ENCODE data around the gene CFAP299.
A peak's percentile ranks its signal among the peaks of the same experiment; 100 is the strongest.
"Not testable (repeated sequence)": the region's sequence is repeated elsewhere in the genome, so short reads cannot be mapped to it uniquely, and the experiment has no call there.

Gene CFAP299

DNA sequence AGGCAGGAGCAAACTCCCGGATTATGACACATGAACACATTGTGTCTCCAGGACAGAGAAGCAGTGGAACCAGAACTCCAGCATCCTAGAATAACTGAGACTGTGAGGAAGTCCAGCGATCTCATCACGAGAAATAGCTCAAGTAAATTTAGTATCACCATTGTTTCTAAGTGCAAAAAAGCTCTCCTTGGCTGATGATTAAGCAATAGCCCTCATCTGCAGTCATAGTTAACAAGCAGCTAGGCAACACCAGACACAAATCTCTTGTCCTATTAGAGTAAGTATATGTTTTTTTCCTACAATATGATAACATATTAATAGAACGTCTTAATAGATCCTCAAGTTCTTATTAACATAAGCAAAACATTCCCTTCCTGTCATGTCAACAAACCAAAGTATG, 2.4 kb upstream of the CFAP299 start:
- DNase-seq: no peak

GRCh38 chr4:80334568-80334967, 962 bp upstream of the CFAP299 start:
- no peak for DNase-seq

DNA sequence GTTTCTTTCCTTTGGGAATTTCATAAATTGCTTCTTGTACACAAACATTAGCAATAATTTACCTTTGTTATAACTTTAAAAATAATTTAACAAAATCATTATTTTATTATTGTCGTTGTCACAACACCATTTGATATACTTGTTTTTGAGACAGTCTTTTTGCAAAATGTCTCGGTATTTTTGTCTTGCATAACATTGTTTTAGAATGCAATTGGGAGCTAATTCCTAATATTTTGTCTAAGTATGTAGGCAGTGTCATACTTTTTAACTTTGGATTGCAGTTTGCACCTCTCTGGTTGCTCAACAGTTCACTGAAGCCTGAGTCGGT, 340 bp upstream of the CFAP299 start:
- no peak for DNase-seq

- DNase-seq: no peak
Observed at GRCh38 chr4:80336582-80336981, 1.1 kb downstream of the CFAP299 start.

- DNase-seq: no peak
Observed at GRCh38 chr4:80340036-80340435, 4.5 kb downstream of the CFAP299 start.

DNA sequence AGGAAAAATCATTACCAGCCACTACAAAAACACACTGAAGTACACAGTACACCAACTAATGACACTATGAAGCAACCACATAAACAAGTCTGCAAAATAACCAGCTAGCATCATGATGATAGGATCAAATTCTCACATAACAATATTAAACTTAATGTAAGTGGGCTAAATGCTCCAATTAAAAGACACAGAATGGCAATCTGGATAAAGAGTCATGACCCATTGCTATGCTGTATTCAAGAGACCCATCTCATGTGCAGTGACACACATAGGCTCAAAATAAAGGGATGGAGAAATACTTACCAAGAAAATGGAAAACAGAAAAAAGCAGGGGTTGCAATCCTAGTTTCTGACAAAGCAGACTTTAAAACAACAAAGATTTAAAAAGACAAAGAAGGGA, 7.2 kb downstream of the CFAP299 start:
- not testable (repeated sequence) for DNase-seq

DNA sequence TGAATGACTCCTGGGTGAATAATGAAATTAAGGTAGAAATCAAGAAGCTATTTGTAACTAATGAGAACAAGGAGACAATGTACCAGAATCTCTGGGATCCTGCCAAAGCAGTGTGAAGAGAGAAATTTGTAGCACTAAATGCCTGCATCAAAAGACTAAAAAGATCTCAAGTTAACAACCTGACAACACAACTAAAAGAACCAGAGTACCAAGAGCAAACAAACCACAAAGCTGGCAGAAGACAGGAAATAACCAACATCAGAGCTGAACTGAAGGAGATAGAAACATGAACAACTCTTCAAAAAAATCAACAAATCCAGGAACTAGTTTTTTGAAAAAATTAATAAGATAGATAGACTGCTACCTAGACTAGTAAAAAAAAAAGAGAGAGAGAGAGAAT, 8.4 kb downstream of the CFAP299 start:
- no peak for DNase-seq

GRCh38 chr4:80360084-80360483, 24.6 kb downstream of the CFAP299 start:
- DNase-seq: no peak

GRCh38 chr4:80360900-80361299, 25.4 kb downstream of the CFAP299 start:
- no peak for DNase-seq

GRCh38 chr4:80361329-80361900, 25.9 kb downstream of the CFAP299 start:
- no peak for DNase-seq

DNA sequence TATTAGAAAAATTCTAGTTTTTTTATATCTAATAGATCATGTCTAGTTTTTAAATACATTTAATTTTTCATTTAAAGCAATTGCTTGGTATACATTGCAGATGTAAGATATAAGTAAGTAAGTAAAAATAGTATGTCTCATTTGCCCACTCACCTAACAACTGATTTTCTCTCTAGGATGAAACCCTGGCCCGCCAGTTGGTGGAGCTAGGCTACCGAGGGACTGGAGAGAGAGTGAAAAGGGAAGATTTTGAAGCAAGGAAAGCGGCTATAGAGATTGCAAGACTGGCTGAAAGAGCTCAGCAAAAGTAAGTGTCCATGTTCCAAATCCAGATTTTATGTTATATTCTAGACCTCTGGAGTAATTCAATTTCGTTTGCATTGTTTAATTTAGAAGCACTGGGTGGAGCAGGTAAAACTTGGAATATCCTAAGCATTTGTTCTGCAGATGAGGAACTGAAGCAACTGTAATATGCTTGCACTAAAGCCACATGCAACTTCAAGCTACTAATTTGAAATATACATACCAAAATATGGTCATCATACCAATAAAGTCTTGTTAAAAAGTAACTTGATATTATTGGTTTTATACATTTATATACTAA, 27.1 kb downstream of the CFAP299 start:
- DNase-seq: peak; percentile 32

- peak; percentile 57 for DNase-seq
Observed at GRCh38 chr4:80365928-80366327, 30.4 kb downstream of the CFAP299 start.

DNA sequence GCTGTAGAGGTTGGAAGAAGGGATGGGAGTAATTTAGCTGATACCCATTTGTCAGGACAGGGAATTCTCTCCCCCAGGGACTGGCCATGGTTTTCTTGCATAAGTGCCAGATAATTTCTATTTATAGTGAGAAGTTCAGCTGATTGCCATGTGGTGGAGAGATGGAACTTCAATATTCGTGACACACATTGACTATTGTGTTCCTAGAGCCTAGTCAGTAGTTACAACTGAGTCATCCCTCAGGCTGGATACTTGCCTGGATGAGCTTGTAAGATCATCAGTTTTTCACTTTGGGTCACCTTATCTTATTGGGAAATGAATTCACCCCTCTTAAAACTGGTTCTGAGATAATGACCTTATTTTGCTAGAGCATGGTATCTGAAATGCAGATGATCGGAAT, 32.2 kb downstream of the CFAP299 start:
- no peak for DNase-seq

DNA sequence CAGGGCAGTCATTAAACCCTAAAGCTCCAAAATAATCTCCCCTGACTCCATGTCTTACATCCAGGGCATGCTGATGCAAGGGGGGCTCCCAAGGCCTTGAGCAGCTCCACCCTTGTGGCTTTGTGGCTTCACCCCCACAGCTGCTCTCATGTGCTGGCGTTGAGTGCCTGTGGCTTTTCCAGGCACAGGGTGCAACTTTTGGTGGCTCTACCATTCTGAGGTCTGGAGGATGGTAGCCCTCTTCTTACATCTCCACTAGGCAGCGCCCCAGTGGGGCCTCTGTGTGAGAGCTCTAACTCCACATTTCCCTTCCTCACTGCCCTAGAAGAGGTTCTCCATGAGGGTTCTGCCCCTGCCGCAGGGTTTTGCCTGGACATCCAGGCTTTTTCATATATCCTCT, 35.1 kb downstream of the CFAP299 start:
- DNase-seq: no peak

- no peak for DNase-seq
Observed at GRCh38 chr4:80371046-80371445, 35.5 kb downstream of the CFAP299 start.

DNA sequence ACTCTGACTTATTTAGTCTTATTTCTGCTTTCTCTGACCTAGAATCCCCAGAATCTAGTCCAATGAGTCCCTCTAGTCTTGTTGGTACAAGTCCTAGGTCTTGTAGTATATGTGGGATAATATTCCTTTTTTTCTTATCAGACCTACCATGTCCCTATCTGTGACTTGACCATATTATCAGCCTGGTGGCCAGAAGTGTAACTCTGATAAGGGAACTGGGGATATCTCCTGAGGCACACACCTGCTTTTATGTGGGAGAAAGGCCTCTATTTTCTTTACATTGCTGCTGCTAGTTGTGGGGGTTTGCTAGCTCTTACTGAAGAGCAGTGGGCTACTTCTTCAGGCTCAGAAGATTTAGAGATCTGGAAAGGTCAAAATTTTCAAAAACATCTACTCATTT, 38.6 kb downstream of the CFAP299 start:
- no peak for DNase-seq

DNA sequence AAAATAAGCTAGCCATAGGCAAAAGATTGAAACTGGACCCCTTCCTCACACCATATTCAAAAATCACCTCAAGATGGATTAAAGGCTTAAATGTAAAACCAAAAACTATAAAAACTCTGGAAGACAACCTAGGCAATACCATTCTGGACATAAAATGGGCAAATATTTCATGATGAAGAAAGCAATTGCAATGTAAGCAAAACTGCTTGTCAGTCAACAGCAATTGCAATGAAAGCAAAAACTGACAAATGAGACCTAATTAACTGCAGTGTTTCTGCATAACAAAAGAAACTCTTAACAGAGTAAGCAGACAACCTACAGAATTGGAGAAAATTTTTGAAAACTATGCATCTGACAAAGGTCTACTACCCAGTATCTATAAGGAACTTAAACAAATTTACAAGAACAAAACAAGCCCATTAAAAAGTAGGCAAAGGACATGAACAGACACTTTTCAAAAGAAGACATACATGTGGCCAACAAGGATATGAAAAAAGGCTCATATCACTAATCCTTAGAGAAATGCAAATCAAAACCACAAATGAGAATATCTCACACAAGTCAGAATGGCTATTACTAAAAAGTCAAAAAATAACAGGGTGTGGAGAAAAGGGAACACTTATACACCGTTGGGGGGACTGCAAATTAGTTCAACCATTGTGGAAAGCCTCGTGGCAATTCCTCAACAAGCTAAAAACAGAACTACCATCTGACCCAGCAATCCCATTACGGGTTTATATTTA, 46.7 kb downstream of the CFAP299 start:
- no peak for DNase-seq

DNA sequence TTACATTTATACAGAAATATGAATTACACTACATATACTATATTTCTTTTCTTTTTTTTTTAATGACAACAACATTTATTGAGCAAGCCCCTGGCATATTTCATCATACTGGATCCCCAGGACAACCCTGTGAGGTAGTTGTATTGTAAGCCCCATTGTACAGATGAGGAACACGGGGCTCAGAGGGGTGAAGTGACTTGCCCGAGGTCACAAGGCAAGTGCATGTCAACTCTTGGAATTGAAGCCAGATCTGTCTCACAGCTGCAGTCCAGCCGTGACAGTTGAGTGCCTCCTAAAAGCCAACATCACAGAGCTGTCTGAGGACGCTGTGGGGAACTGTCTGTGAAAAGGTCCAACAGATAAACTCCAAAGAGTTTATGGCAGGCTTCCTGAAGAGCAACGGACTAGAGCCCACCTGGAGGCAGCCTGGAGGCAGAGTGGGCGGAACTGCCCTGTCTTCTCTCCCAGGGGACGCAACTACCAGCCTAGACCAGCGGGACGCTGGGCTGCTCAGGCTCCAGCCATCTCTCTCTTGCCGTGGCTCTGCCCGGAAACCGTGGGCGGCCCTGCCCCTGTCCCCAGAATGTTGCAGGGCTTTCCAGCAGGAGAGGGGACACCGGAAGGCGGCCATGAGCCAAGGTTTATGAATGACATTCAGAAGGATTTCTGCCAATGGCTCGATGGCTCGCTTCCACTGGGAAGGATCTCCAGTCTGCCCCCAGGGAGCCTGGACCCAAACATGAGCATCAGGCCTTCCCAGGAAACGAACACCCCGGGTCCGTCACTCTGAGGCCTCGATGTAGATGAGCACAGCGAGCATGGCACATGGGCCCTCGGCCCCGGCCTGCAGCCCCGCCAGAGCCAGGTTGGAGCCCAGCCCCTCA, 50.1 kb downstream of the CFAP299 start:
- DNase-seq: no peak

GRCh38 chr4:80386281-80386886, 50.9 kb downstream of the CFAP299 start:
- no peak for DNase-seq

GRCh38 chr4:80387390-80388283, 52.1 kb downstream of the CFAP299 start:
- DNase-seq: no peak

GRCh38 chr4:80388284-80388607, 52.7 kb downstream of the CFAP299 start:
- DNase-seq: no peak

- DNase-seq: no peak
Observed at GRCh38 chr4:80390178-80390577, 54.6 kb downstream of the CFAP299 start.

Data from stimulated activated CD4-positive, alpha-beta T cell treated with anti-CD3 and anti-CD28 coated beads, Interleukin-4, amount 100 ng/mL, for 24 hours (primary cell).